H9 (cell line): ENCODE data around the gene PACSIN2. TPM values are rescaled to one million over a fixed set of nuclear protein-coding genes. Genes with fewer than 3 reads are reported as not detected.

ENCODE experiments used
- DNase-seq: peaks from one replicate; pipeline ENCODE4 v3.0.0-alpha.2; 2017
- H2AFZ ChIP-seq: one replicate; pipeline ENCODE4 v1.6.1; 2013; ENCODE audit warnings: mild to moderate bottlenecking, low read length, control low read depth, moderate library complexity
- H2AK5ac ChIP-seq: 2 replicates; pipeline ENCODE4 v1.6.1; 2013; ENCODE audit warnings: low read length, control low read depth, mixed read lengths; ENCODE audit not compliant: insufficient read length
- H2BK120ac ChIP-seq: one replicate; pipeline ENCODE4 v1.6.1; 2013; ENCODE audit warnings: low read depth, mild to moderate bottlenecking, low read length, control low read depth, inconsistent platforms; ENCODE audit not compliant: poor library complexity, severe bottlenecking
- H2BK12ac ChIP-seq: 2 replicates; pipeline ENCODE4 v1.6.1; 2013; ENCODE audit warnings: low read length, control low read depth, mixed read lengths, low read depth; ENCODE audit not compliant: insufficient read length
- H2BK15ac ChIP-seq: 2 replicates; pipeline ENCODE4 v1.6.1; 2013; ENCODE audit warnings: low read depth, low read length, control low read depth
- H2BK20ac ChIP-seq: one replicate; pipeline ENCODE4 v1.6.1; 2013; ENCODE audit warnings: low read depth, mild to moderate bottlenecking, low read length, control low read depth, inconsistent platforms; ENCODE audit not compliant: poor library complexity, severe bottlenecking
- H2BK5ac ChIP-seq: 2 replicates; pipeline ENCODE4 v1.6.1; 2013; ENCODE audit warnings: low read length, control low read depth, mixed read lengths; ENCODE audit not compliant: insufficient read length
- H3K14ac ChIP-seq: 2 replicates; pipeline ENCODE4 v1.6.1; 2013; ENCODE audit warnings: low read length, control low read depth; ENCODE audit not compliant: insufficient read depth
- H3K18ac ChIP-seq: 2 replicates; pipeline ENCODE4 v1.6.1; 2013; ENCODE audit warnings: low read depth, mild to moderate bottlenecking, mixed read lengths, low read length, control low read depth; ENCODE audit not compliant: insufficient read length
- H3K23ac ChIP-seq: 2 replicates; pipeline ENCODE4 v1.6.1; 2013; ENCODE audit warnings: low read length, control low read depth, mixed read lengths, low read depth; ENCODE audit not compliant: insufficient read length
- H3K23me2 ChIP-seq: 2 replicates; pipeline ENCODE4 v1.6.1; 2013; ENCODE audit warnings: low read depth, mild to moderate bottlenecking, mixed read lengths, low read length, control low read depth; ENCODE audit not compliant: insufficient read length, poor library complexity, severe bottlenecking
- H3K27ac ChIP-seq: 2 replicates; pipeline ENCODE4 v1.5.1; 2013; ENCODE audit warnings: low read length, control low read depth, mixed read lengths, low read depth; ENCODE audit not compliant: insufficient read length
- H3K27me3 ChIP-seq: 2 replicates; pipeline ENCODE4 v1.6.1; 2013; ENCODE audit warnings: low read length, control low read depth, inconsistent platforms; ENCODE audit not compliant: insufficient read depth
- H3K4ac ChIP-seq: 2 replicates; pipeline ENCODE4 v1.6.1; 2013; ENCODE audit warnings: low read depth, mild to moderate bottlenecking, control low read depth, inconsistent platforms, low read length, moderate library complexity
- H3K4me1 ChIP-seq: 2 replicates; pipeline ENCODE4 v1.6.1; 2013; ENCODE audit warnings: low read length, control low read depth, inconsistent platforms; ENCODE audit not compliant: insufficient read depth
- H3K4me2 ChIP-seq: 2 replicates; pipeline ENCODE4 v1.6.1; 2013; ENCODE audit warnings: low read length, control low read depth, mixed read lengths; ENCODE audit not compliant: insufficient read length, insufficient read depth
- H3K56ac ChIP-seq: 2 replicates; pipeline ENCODE4 v1.6.1; 2013; ENCODE audit warnings: low read depth, mild to moderate bottlenecking, mixed read lengths, low read length, control low read depth; ENCODE audit not compliant: insufficient read length
- H3K79me1 ChIP-seq: 2 replicates; pipeline ENCODE4 v1.6.1; 2013; ENCODE audit warnings: low read depth, mild to moderate bottlenecking, moderate library complexity, low read length, control low read depth, inconsistent platforms; ENCODE audit not compliant: insufficient read depth, poor library complexity, severe bottlenecking
- H3K79me2 ChIP-seq: 2 replicates; pipeline ENCODE4 v1.6.1; 2013; ENCODE audit warnings: low read length, control low read depth, inconsistent platforms; ENCODE audit not compliant: insufficient read depth
- H3K9ac ChIP-seq: 2 replicates; pipeline ENCODE4 v1.6.1; 2013; ENCODE audit warnings: low read length, control low read depth, mixed read lengths; ENCODE audit not compliant: insufficient read length; ENCODE audit errors: extremely low read depth
- H3K9me3 ChIP-seq: one replicate; pipeline ENCODE4 v1.6.1; 2013; ENCODE audit warnings: low read depth, low read length, inconsistent platforms; ENCODE audit not compliant: control insufficient read depth
- H3T11ph ChIP-seq: one replicate; pipeline ENCODE4 v1.6.1; 2013; ENCODE audit warnings: mild to moderate bottlenecking, low read length, control low read depth, inconsistent platforms
- H4K20me1 ChIP-seq: one replicate; pipeline ENCODE4 v1.6.1; 2013; ENCODE audit not compliant: control insufficient read depth, insufficient read length, insufficient read depth
- H4K5ac ChIP-seq: 2 replicates; pipeline ENCODE4 v1.6.1; 2013; ENCODE audit warnings: low read depth, mild to moderate bottlenecking, mixed read lengths, low read length, control low read depth; ENCODE audit not compliant: insufficient read length
- H4K8ac ChIP-seq: replicated peaks from 2 replicates; pipeline ENCODE4 v1.6.1; 2013; ENCODE audit warnings: low read length, control low read depth, mixed read lengths, low read depth; ENCODE audit not compliant: insufficient read length
- H4K91ac ChIP-seq: 2 replicates; pipeline ENCODE4 v1.6.1; 2013; ENCODE audit warnings: low read depth, mild to moderate bottlenecking, moderate library complexity, mixed read lengths, low read length, control low read depth; ENCODE audit not compliant: insufficient read length
- H3K27ac Mint-ChIP-seq, 3 experiments: 2 replicates in 2 of 3; 3 replicates in 1 of 3; pipeline ENCODE4 v1.8.0; 2020 to 2021; ENCODE audit warnings: mixed read lengths in 3 of 3, mild to moderate bottlenecking in 1 of 3, moderate library complexity in 1 of 3
- H3K27me3 Mint-ChIP-seq: 2 replicates; pipeline ENCODE4 v1.8.0; 2021; ENCODE audit warnings: low read depth, mild to moderate bottlenecking, moderate library complexity, mixed read lengths
- H3K36me3 Mint-ChIP-seq, 3 experiments: 2 replicates in 2 of 3; 3 replicates in 1 of 3; pipeline ENCODE4 v1.8.0; 2020 to 2021; ENCODE audit warnings: low read depth in 3 of 3, mixed read lengths in 3 of 3; ENCODE audit not compliant: insufficient read depth in 1 of 3
- H3K4me1 Mint-ChIP-seq, 2 experiments: 2 replicates each; pipeline ENCODE4 v1.8.0; 2020; ENCODE audit warnings: mixed read lengths in 2 of 2
- H3K4me3 Mint-ChIP-seq, 2 experiments: 2 replicates in 1 of 2; 3 replicates in 1 of 2; pipeline ENCODE4 v1.8.0; 2020 to 2021; ENCODE audit warnings: mild to moderate bottlenecking in 2 of 2, mixed read lengths in 2 of 2, moderate library complexity in 1 of 2
- H3K9me3 Mint-ChIP-seq, 2 experiments: 2 replicates in 1 of 2; 3 replicates in 1 of 2; pipeline ENCODE4 v1.8.0; 2020; ENCODE audit warnings: mild to moderate bottlenecking in 2 of 2, mixed read lengths in 2 of 2, moderate library complexity in 1 of 2
- CTCF ChIP-seq: fragments of 200-600 bp; sonication (generic); conservative IDR thresholded peaks from 3 replicates; pipeline ENCODE4 v1.8.0; 2021; ENCODE audit warnings: antibody characterized with exemption, mild to moderate bottlenecking
- WGBS: extraction: QIAGEN DNeasy Blood & Tissue Kit; methylation state at CpG from one replicate; pipeline ENCODE4 v1.1.7; 2013; ENCODE audit warnings: missing lambda C conversion rate, low lambda C conversion rate, mixed read lengths; ENCODE audit not compliant: insufficient read length; ENCODE audit errors: extremely low coverage; 5-methylcytosine and 5-hydroxymethylcytosine counted together
- total RNA-seq: library from RNA; stranded (reverse); gene quantifications from 2 replicates; pipeline ENCODE4 v1.2.1, GENCODE V29; 2021

PACSIN2 gene
- total RNA-seq, 1 experiment from 2014 or later = 62.3 TPM

GRCh38 chr22:42869463-42869862 lies 145.5 kb downstream of the PACSIN2 start:
- H2BK12ac ChIP-seq = no peak overlapping the region
- no peaks in the 10 kb centered on the region for H3K23me2 ChIP-seq
- H2BK120ac ChIP-seq = no peak overlapping the region
- no peaks in the 10 kb centered on the region for H3K79me1 ChIP-seq
- no peaks in the 10 kb centered on the region for H3K4me1 ChIP-seq
- H2BK5ac ChIP-seq = no peak overlapping the region
- H3K27ac Mint-ChIP-seq = no peak overlapping the region
- no peak overlapping the region for H2AFZ ChIP-seq
- H3K4ac ChIP-seq = no peak overlapping the region
- no peaks in the 10 kb centered on the region for H3K79me2 ChIP-seq
- no peak overlapping the region for H2AK5ac ChIP-seq
- no peak overlapping the region for H3K56ac ChIP-seq
- no peak overlapping the region for H3T11ph ChIP-seq
- H4K5ac ChIP-seq = no peak overlapping the region
- no peak overlapping the region for H3K4me3 Mint-ChIP-seq
- TF ChIP-seq CTCF = no peak
- H2BK15ac ChIP-seq = no peak overlapping the region
- peaks cover 7 to 34% (median 32%) of the 10 kb centered on the region in 3 experiments; a peak in 5 of 7 replicates for H3K36me3 Mint-ChIP-seq
- no peaks in the 10 kb centered on the region for H4K20me1 ChIP-seq
- H3K9me3 Mint-ChIP-seq = no peaks in the 10 kb centered on the region
- no peaks in the 10 kb centered on the region for H3K27me3 ChIP-seq
- no peak overlapping the region for H3K27ac ChIP-seq
- no peaks in the 10 kb centered on the region for H3K9me3 ChIP-seq
- WGBS = no CpG with 5 or more reads among the region's 8 CpGs
- no peaks in the 10 kb centered on the region for H3K27me3 Mint-ChIP-seq
- H4K8ac ChIP-seq = no peak overlapping the region
- H3K4me1 Mint-ChIP-seq = peaks cover 3 to 7% of the 10 kb centered on the region in 2 experiments; a peak in 2 of 4 replicates
- H4K91ac ChIP-seq = no peak overlapping the region
- H3K23ac ChIP-seq = no peak overlapping the region
- no peak overlapping the region for H3K4me2 ChIP-seq
- no peak for DNase-seq
- no peak overlapping the region for H3K14ac ChIP-seq
- no peak overlapping the region for H3K18ac ChIP-seq
- H2BK20ac ChIP-seq = no peak overlapping the region
- no peak overlapping the region for H3K9ac ChIP-seq
